GM21526 (cell line): ENCODE results near the gene NSMCE1.

Source experiments
- ATAC-seq: cut with Tn5 transposase; IDR thresholded peaks from one replicate; pipeline ENCODE4 v1.9.1; 2021; ENCODE audit warnings: moderate library complexity; ENCODE audit not compliant: unreplicated experiment, low FRiP score

NSMCE1 gene

DNA sequence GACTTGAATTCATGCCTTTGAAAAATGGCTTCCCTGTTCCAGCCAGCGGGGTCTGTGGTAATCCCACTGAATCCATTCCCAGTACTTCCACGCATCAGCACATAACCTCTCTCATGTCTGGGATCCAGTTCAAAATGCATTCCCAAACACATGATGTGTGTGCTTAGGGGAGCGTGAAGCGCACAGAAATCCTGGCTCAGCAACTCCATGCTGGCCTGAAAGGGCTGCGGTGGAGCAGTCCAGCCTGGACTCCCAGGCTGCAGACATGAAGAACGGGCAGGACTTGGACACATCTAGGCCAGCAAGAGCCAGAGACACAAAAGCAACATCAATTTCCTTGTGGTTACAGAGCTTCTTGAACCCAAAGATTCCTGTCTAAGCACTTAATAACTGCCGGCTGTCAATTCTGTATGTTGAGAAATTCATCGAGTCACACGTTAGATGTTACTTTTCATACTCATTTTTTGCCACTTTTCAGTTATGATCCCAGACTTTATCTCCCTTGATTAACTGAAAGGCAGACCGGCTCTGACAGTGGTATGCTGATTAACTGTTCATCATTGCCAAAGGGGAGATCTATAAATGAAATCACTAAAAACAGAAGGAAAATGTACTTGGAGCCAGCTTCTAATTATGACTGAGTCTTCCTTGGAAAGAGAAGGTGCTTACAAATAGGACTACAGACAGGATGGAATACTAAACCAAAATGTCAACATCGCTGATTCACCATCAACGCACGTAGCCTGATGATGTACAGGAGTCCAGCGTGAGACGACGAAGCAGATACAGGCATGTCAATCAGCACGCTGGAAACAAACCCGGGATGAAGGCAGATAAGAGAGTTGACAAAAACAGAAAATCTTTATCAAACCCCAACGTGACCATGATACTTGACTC is 23.0 kb downstream of the NSMCE1 start:
- no peak for ATAC-seq

DNA sequence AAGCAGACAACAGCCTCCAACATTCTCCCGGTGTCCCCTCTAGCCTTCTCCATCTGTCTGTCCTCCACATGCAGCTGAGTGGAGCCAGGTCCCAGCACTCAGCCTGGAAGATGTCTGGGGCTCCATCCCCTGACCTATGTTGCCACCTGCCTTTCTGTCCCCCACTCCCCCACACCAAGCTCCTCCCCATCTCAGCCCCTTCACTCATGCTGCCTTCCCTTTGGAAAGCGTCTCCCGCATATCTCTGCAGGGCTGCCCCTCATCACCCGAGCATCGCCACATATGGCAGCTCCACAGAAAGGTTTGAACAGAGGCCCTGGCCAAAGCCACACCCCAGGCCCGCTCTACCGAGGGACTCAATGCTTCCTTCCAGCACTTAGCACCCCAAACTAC is 24.2 kb downstream of the NSMCE1 start:
- no peak for ATAC-seq

- ATAC-seq = no peak
These were observed 24.7 kb downstream of the NSMCE1 start for GRCh38 chr16:27243725-27244362.

GRCh38 chr16:27242868-27243590 is 25.5 kb downstream of the NSMCE1 start:
- ATAC-seq = no peak

GRCh38 chr16:27242398-27242797 is 26.2 kb downstream of the NSMCE1 start:
- ATAC-seq = no peak

DNA sequence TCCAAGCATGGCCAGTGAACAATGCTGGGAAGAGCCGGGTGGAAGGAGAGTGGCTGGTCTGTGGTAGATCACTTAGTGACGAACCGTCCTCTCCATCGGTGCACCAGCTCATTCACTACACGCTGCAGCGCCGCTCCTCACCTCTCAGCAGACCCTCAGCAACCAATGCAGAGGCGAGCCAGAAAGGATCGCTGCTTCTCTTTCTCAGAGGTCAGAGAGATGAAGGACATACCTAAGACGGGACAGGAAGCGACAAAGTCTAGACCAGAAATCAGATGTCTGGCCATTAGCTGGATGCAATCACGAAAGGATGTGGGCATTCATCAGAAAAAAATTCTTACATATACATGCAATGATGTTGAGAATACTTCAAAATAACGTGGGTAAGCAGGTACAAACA is 26.9 kb downstream of the NSMCE1 start:
- ATAC-seq = no peak

DNA sequence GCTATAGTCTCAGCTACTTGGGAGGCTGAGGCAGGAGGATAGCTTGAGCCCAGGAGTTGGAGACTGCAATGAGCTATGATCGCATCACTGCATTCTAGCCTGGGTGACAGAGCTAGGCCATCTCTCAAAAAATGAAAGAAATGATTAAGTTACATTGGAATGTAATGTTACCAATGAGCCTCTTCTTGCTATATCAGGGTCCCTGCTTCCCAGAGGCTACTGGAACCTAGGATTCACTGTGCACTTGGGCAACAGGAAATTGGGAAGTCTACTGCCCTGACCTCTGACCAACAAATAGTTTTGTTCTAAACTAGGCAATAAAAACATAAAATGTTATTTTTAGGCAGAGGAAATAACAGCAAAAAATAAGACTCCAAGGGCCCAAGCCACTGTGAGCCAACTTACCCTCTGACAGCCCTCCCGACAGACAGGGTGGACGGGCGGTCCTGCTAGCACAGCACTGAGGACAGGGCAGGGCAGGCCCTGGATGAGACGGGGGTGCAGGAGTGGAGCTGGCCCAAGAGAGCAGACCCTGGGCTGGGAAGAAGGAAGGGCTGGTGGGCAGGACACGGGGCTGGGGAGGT is 27.5 kb downstream of the NSMCE1 start:
- ATAC-seq = no peak

- ATAC-seq = no peak
These were observed 28.5 kb downstream of the NSMCE1 start for GRCh38 chr16:27239906-27240655.

DNA sequence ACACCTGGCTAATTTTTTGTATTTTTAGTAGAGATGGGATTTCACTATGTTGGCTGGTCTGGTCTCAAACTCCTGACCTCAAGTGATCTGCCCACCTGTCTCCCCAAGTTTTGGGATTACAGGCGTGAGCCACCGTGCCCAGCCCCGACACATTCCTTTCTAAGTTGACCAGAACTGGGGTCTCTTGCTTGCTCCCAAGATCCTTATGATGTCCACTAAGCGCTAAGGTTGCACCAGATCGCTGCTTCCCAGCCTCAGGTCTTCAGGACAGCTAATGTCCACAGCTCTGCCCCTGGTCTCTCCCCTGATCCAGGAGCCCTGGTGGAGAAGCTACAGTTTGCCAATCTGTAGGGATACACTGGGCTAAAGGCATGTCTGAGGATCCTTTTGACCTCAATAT is 29.5 kb downstream of the NSMCE1 start:
- no peak for ATAC-seq

DNA sequence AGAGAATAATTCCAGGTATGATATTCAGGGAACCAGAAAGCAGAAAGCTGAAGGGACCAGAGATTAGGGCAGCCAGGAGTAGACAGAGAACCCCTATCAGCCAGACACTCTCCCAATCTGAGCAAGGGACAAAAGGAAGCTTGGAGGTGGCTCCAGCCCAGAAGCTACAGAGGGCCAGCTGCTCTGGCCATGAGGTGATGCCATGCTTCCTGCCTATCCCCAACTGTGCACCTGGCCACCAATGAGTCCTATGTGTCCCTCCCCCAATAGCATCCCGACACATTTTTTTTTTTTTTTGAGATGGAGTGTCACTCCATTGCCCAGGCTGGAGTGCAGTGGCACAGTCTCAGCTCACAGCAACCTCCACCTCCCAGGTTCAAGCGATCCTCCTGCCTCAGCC is 30.0 kb downstream of the NSMCE1 start:
- ATAC-seq = no peak

- ATAC-seq = peak; percentile 24
These were observed 30.5 kb downstream of the NSMCE1 start for GRCh38 chr16:27238016-27238587.

DNA sequence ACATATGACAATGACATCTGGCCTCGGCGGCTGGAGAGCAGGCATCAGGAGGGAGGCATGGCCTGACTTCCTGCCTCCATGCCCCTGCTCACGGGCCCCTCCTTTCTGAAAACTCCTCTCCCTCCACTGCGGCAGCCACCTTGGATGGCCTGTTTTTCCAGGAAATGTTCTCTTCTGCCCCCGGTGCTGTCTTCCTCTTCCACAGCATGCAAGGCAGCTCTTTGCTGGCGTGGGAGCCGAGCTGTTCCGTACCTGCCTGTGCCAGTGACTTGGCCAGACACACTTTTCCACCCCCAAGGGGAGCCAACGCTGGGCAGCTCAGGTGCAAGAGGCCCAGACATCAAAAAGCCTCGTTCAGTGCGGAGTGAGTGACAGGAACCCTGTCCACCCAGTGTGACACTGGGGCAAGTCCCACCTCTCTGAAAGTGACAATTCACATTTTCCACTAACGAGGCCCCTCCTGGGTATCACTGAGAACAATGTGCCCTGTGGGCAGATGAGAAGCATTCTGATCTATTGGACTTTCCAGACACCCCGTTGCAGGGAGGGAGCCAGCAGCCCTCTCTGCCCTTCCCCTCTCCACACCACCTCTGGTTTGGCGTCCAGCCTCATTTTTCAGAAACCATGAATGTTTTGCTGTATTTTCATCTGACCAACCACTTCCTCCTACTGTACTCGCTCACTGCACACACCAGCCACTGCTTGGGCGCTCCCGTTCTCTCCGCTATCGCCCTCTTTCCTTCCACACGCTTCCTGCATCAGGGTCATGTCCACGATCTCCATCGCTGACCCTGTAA is 31.2 kb downstream of the NSMCE1 start:
- ATAC-seq = peak; percentile 54

GRCh38 chr16:27236635-27237218 is 31.8 kb downstream of the NSMCE1 start:
- ATAC-seq = no peak

- no peak for ATAC-seq
These were observed 32.7 kb downstream of the NSMCE1 start for GRCh38 chr16:27235938-27236245.

GRCh38 chr16:27235055-27235937 is 33.3 kb downstream of the NSMCE1 start:
- no peak for ATAC-seq

DNA sequence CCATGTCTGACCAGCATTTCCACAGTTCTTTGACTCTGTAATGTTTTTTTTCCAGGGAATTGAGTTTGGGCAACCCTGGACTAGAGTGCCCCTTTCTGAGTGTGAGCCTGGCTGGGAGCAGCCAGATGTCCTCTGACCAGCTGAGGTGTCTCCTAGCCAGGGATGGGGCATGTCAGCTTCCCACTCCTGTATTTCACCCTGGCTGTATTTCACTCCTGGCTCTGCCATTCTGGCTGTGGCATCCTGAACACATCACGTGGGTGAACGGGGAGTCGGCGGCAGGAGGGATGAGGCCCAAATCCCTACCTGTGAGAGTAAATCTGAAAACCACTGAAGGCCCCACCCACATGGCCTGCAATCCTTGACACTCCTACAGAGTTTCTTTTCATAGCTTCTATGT is 34.0 kb downstream of the NSMCE1 start:
- ATAC-seq = no peak

GRCh38 chr16:27234171-27234570 is 34.4 kb downstream of the NSMCE1 start:
- ATAC-seq = no peak

DNA sequence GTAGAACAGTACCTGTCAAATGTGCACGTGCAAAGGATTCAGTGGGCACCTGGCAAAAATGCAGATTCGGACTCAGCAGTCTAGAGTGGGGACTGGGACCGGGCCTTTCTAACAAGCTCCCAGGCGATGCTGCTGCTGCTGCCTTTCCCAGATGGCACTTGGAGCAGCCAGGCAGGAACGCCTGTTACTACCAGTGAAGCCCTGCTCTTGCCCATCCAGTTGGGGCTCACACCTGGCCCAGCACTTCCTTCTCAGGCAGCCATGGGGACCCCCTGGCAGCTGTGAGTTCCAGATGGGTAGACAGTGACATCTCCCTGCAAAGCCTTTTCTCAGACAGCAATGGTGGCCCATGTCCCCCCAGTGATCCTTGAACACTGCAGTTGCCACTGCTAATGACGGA is 34.8 kb downstream of the NSMCE1 start:
- no peak for ATAC-seq
